ENCODE results near the gene LHFPL2.

The LHFPL2 gene

GRCh38 chr5:78665534-78665933, 17.0 kb upstream of the LHFPL2 start:
- POLR2A ChIA-PET, result no interaction called here
- TF ChIP-seq, protein P1, sequence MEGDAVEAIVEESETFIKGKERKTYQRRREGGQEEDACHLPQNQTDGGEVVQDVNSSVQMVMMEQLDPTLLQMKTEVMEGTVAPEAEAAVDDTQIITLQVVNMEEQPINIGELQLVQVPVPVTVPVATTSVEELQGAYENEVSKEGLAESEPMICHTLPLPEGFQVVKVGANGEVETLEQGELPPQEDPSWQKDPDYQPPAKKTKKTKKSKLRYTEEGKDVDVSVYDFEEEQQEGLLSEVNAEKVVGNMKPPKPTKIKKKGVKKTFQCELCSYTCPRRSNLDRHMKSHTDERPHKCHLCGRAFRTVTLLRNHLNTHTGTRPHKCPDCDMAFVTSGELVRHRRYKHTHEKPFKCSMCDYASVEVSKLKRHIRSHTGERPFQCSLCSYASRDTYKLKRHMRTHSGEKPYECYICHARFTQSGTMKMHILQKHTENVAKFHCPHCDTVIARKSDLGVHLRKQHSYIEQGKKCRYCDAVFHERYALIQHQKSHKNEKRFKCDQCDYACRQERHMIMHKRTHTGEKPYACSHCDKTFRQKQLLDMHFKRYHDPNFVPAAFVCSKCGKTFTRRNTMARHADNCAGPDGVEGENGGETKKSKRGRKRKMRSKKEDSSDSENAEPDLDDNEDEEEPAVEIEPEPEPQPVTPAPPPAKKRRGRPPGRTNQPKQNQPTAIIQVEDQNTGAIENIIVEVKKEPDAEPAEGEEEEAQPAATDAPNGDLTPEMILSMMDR (IDR thresholded peaks at IDR 0.05; ENCODE audit: control extremely low read depth, extremely low read depth, low read depth, missing control alignments), result no peak
- no peak for DNase-seq (ENCODE audit: extremely low spot score)
- CTCF ChIA-PET, result interaction anchor here (1.4 to 1.8 kb wide), 3 partner anchors 13 to 95 kb away, joined by 3 to 4 read pairs (median 4); no protein-coding TSS in a partner anchor

DNA sequence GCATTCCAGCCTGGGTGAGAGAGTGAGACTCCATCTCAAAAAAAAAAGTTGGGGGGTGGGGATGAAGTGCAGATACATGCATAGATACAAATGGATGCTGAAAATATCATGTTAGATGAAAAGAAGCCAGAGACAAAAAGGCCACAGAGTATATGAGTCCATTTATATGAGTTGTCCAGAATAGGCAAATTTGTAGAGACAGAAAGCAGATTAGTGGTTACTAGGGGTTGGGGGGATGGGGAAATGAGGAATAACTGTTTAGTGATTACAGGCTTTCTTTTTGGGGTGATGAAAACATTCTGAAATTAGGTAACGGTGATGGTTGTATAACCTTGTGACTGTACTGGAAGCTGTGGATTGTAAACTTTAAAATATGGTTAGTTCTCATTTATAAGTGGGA, 13.8 kb upstream of the LHFPL2 start:
- ChIA-PET POLR2A (interaction anchor here (0.6 kb wide), 1 partner anchor 336 kb away, joined by 3 read pairs; no protein-coding TSS in a partner anchor), CTCF (interaction anchor here (0.8 to 2.1 kb wide), 4 partner anchors 13 to 37 kb away, joined by 3 to 9 read pairs (median 4); no protein-coding TSS in a partner anchor)
- no peak for DNase-seq (ENCODE audit: extremely low spot score)
- TF ChIP-seq, protein P1 (IDR thresholded peaks at IDR 0.05; ENCODE audit: control extremely low read depth, extremely low read depth, low read depth, missing control alignments), result no peak

DNA sequence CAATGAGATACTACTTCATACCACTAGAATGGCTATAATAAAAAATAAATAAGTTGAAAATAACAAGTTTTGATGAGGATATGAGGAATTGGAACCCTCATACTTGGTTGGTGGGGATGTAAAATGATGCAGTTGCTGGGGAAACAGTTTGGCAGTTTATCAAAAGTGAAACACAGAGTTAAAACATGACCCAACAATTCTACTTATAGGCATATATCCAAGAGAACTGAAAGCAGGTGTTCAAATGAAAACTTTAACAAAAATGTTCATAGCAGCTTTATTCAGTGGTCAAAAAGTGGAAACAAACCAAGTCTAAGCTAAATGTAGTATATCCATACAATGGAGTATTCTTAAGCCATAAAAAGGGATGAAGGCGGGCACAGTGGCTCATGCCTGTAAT, 13.1 kb upstream of the LHFPL2 start:
- DNase-seq (ENCODE audit: extremely low spot score), result peak; percentile 40
- ChIA-PET POLR2A (interaction anchor here (0.6 kb wide), 1 partner anchor 337 kb away, joined by 3 read pairs; no protein-coding TSS in a partner anchor), CTCF (interaction anchor here (0.8 to 2.1 kb wide), 2 partner anchors 14 to 16 kb away, joined by 3 to 9 read pairs; no protein-coding TSS in a partner anchor)
- TF ChIP-seq, protein P1 (IDR thresholded peaks at IDR 0.05; ENCODE audit: control extremely low read depth, extremely low read depth, low read depth, missing control alignments), result no peak

- CTCF ChIA-PET, result no interaction called here
- no peak for DNase-seq (ENCODE audit: extremely low spot score)
- TF ChIP-seq, protein P1 (IDR thresholded peaks at IDR 0.05; ENCODE audit: control extremely low read depth, extremely low read depth, low read depth, missing control alignments), result no peak
- POLR2A ChIA-PET, result no interaction called here
These were observed 12.5 kb upstream of the LHFPL2 start for GRCh38 chr5:78661044-78661443.

DNA sequence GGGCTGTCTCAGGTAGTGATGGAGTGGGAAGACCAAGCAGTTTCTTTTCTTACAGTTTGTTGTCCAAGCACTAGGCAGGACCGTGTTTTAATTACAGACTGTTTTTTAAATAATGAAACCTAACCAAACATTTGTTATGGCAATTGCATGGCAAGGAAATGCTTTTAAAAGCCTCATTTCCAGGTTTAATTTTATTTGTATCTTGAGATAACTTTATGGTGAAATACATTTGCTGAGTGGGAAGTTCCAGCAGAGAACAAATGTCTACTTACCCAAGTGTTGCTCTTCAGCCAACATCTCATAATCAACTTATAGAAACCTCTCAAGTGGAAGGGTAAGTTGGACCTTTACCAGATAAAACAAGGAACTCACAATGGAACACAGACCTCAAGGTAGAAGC, 11.8 kb upstream of the LHFPL2 start:
- TF ChIP-seq, protein P1 (IDR thresholded peaks at IDR 0.05; ENCODE audit: control extremely low read depth, extremely low read depth, low read depth, missing control alignments), result no peak
- no peak for DNase-seq (ENCODE audit: extremely low spot score)
- ChIA-PET POLR2A (no interaction called here), CTCF (no interaction called here)

DNA sequence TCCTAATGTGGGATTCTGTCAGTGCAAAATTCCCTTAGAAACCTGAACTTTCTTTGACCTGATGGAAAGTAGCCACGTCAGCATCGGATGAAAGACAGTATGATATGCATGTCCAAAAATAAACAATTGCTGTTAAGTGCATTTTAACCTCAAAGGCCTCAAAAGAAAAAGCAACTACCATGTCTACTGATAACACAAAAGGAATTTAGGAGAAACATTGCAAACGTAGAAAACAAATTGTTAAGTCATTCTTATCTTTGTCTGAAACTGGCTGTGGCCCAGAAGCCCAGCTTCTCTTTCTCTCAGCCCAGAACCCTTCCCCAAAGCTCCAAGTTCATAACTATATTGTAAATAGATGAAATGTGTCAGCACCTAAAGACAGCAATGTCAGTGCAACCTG, 11.1 kb upstream of the LHFPL2 start:
- CTCF ChIA-PET, result no interaction called here
- POLR2A ChIA-PET, result no interaction called here
- no peak for DNase-seq (ENCODE audit: extremely low spot score)
- TF ChIP-seq, protein P1 (IDR thresholded peaks at IDR 0.05; ENCODE audit: control extremely low read depth, extremely low read depth, low read depth, missing control alignments), result no peak
